HG03060 (cell line): ENCODE data around the gene FAM9C.

Experiments
- ATAC-seq: cut with Tn5 transposase; IDR thresholded peaks from one replicate; pipeline ENCODE4 v1.9.1; 2021; ENCODE audit warnings: low read depth, moderate number of reproducible peaks; ENCODE audit not compliant: unreplicated experiment

FAM9C gene

GRCh38 chrX:13009844-13010243, 34.6 kb downstream of the FAM9C start:
- ATAC-seq, result no peak

- ATAC-seq, result no peak
Measured at GRCh38 chrX:13009273-13009672, 35.1 kb downstream of the FAM9C start.

- ATAC-seq, result no peak
Measured at GRCh38 chrX:13008851-13009250, 35.6 kb downstream of the FAM9C start.

- ATAC-seq, result no peak
Measured at GRCh38 chrX:13008189-13008533, 36.3 kb downstream of the FAM9C start.

- no peak for ATAC-seq
Measured at GRCh38 chrX:13007519-13008188, 36.8 kb downstream of the FAM9C start.

- ATAC-seq, result no peak
Measured at GRCh38 chrX:13005661-13006473, 38.6 kb downstream of the FAM9C start.

GRCh38 chrX:13001961-13002671, 42.3 kb downstream of the FAM9C start:
- no peak for ATAC-seq

- ATAC-seq, result no peak
Measured at GRCh38 chrX:13001097-13001496, 43.3 kb downstream of the FAM9C start.

- ATAC-seq, result no peak
Measured at GRCh38 chrX:13000301-13000811, 44.1 kb downstream of the FAM9C start.

GRCh38 chrX:12999422-12999821, 45.0 kb downstream of the FAM9C start:
- no peak for ATAC-seq

GRCh38 chrX:12997906-12998687, 46.3 kb downstream of the FAM9C start:
- ATAC-seq, result no peak

GRCh38 chrX:12996934-12997435, 47.4 kb downstream of the FAM9C start:
- ATAC-seq, result no peak

- ATAC-seq, result no peak
Measured at GRCh38 chrX:12994321-12994720, 50.1 kb downstream of the FAM9C start.

- ATAC-seq, result no peak
Measured at GRCh38 chrX:12993826-12994225, 50.6 kb downstream of the FAM9C start.

- no peak for ATAC-seq
Measured at GRCh38 chrX:12992544-12993118, 51.8 kb downstream of the FAM9C start.

- no peak for ATAC-seq
Measured at GRCh38 chrX:12991575-12991974, 52.8 kb downstream of the FAM9C start.

- no peak for ATAC-seq
Measured at GRCh38 chrX:12989461-12989860, 55.0 kb downstream of the FAM9C start.

- no peak for ATAC-seq
Measured at GRCh38 chrX:12988797-12989196, 55.6 kb downstream of the FAM9C start.

- ATAC-seq, result no peak
Measured at GRCh38 chrX:12987900-12988594, 56.4 kb downstream of the FAM9C start.
